22Rv1 (cell line): Measurements from ENCODE around the gene CENATAC.
A peak's percentile ranks its signal among the peaks of the same experiment; 100 is the strongest.

ENCODE experiments used
- H3K27ac ChIP-seq: fragments of 450-650 bp; 2 replicates; pipeline ENCODE4 v1.5.1; 2017
- ZFX ChIP-seq: fragments of 450-650 bp; IDR thresholded peaks from 2 replicates; pipeline ENCODE4 v1.6.1; 2017; ENCODE audit warnings: antibody characterized with exemption, borderline replicate concordance
- TF ChIP-seq, protein P1 (sequence below): fragments of 450-650 bp; IDR thresholded peaks from 2 replicates; pipeline ENCODE4 v1.5.1; 2017; ENCODE audit warnings: mild to moderate bottlenecking

CENATAC gene

GRCh38 chr11:119041821-119042514, 44.0 kb downstream of the CENATAC start:
- TF ChIP-seq, protein P1, sequence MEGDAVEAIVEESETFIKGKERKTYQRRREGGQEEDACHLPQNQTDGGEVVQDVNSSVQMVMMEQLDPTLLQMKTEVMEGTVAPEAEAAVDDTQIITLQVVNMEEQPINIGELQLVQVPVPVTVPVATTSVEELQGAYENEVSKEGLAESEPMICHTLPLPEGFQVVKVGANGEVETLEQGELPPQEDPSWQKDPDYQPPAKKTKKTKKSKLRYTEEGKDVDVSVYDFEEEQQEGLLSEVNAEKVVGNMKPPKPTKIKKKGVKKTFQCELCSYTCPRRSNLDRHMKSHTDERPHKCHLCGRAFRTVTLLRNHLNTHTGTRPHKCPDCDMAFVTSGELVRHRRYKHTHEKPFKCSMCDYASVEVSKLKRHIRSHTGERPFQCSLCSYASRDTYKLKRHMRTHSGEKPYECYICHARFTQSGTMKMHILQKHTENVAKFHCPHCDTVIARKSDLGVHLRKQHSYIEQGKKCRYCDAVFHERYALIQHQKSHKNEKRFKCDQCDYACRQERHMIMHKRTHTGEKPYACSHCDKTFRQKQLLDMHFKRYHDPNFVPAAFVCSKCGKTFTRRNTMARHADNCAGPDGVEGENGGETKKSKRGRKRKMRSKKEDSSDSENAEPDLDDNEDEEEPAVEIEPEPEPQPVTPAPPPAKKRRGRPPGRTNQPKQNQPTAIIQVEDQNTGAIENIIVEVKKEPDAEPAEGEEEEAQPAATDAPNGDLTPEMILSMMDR: no peak
- TF ChIP-seq ZFX: no peak
- no peak overlapping the region for H3K27ac ChIP-seq

DNA sequence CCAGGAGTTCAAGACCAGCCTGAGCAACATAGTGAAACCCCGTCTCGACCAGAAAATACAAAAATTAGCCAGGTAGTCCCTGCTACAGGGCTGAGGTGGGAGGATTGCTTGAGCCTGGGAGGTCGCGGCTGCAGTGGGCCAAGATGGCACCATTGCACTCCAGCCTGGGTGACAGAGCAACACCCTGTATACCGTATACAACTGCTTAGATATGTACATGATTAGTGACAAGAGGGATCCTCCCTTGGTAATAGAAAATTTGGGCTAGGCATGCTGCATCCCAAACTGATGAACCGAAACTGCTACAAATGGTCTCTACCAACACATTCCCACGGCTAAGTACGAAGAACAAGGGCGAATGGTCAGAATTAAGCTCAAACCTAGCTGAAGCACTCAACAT, 45.0 kb downstream of the CENATAC start:
- no peak overlapping the region for H3K27ac ChIP-seq
- TF ChIP-seq ZFX: no peak
- TF ChIP-seq, protein P1: no peak

- TF ChIP-seq, protein P1: 0 out of 2 replicates have a peak, but pooled peaks have one; percentile 9
- no peak for TF ChIP-seq ZFX
- H3K27ac ChIP-seq: no peak overlapping the region
Measured at GRCh38 chr11:119044708-119045107, 46.8 kb downstream of the CENATAC start.

- H3K27ac ChIP-seq: no peak overlapping the region
- TF ChIP-seq, protein P1: no peak
- TF ChIP-seq ZFX: no peak
Measured at GRCh38 chr11:119046489-119046888, 48.6 kb downstream of the CENATAC start.

- H3K27ac ChIP-seq: no peak overlapping the region
- TF ChIP-seq, protein P1: no peak
- no peak for TF ChIP-seq ZFX
Measured at GRCh38 chr11:119047205-119047604, 49.3 kb downstream of the CENATAC start.

DNA sequence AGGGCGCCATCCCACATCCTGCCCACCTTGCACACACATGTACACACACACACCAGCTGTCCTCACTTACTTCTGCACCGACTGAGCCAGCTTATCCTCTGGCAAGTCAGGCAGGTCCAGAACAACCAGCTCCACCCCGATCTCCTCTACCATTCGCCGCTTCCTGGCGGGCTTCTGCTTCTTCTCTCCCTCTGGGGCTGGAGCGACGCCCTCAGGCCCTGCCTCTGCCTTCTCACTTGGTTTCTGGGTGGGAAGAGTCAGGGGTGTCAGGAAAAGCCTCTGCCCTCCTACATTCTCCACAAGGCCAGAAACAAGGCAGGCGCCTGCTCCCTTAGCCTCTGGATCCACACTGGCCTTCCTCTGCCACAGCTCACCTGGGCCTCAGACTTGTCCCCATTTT, 50.7 kb downstream of the CENATAC start:
- TF ChIP-seq ZFX: no peak
- TF ChIP-seq, protein P1: no peak
- H3K27ac ChIP-seq: no peak overlapping the region

- H3K27ac ChIP-seq: no peak overlapping the region
- TF ChIP-seq ZFX: no peak
- TF ChIP-seq, protein P1: no peak
Measured at GRCh38 chr11:119049081-119049480, 51.1 kb downstream of the CENATAC start.
